Left lung (tissue), 10 donors: ENCODE results near the gene NPB. TPM values are rescaled to one million over a fixed set of nuclear protein-coding genes. Genes with fewer than 3 reads are reported as not detected.

Experiments
- ATAC-seq: fragments of 200-7000 bp; cut with Tn5 transposase; one replicate; pipeline ENCODE4 v1.9.1; 2020; ENCODE audit warnings: moderate library complexity
- DNase-seq, 4 donors: peaks; one replicate each; pipeline ENCODE4 v3.0.0-alpha.2; 2013 to 2020
- H3K27ac ChIP-seq, 2 donors: fragments of 200-600 bp; sonication (generic) in 1 of 2; one replicate each; pipeline versions ENCODE4 v1.5.0 to v1.8.0; 2020 to 2021
- H3K27me3 ChIP-seq, 2 donors: fragments of 200-600 bp; sonication (generic) in 1 of 2; one replicate each; pipeline versions ENCODE4 v1.5.0 to v1.8.0; 2020 to 2021
- H3K36me3 ChIP-seq, 2 donors: fragments of 200-600 bp; sonication (generic) in 1 of 2; one replicate each; pipeline versions ENCODE4 v1.5.0 to v1.8.0; 2020 to 2021
- H3K4me1 ChIP-seq, 2 donors: fragments of 200-600 bp; one replicate each; pipeline ENCODE4 v1.8.0; 2021
- H3K4me3 ChIP-seq, 2 donors: fragments of 200-600 bp; sonication (generic) in 1 of 2; one replicate each; pipeline versions ENCODE4 v1.5.0 to v1.8.0; 2020 to 2021; ENCODE audit warnings: mild to moderate bottlenecking in 1 of 2
- H3K9me3 ChIP-seq, 2 donors: fragments of 200-600 bp; sonication (generic) in 1 of 2; one replicate each; pipeline versions ENCODE4 v1.5.0 to v1.8.0; 2020 to 2021
- CTCF ChIP-seq, 2 donors: fragments of 200-600 bp; sonication (generic) in 1 of 2; IDR thresholded peaks; one replicate each; pipeline versions ENCODE4 v1.5.0 to v1.8.0; 2021; ENCODE audit warnings: antibody characterized with exemption in 2 of 2
- intact Hi-C, 2 donors: fragments of 100-400 bp; cut with DNase I; formaldehyde crosslinking; loops; one replicate each; pipeline versions ENCODE4 v1.11.2 to v1.14.2; 2022
- polyA plus RNA-seq, 6 donors: library from polyadenylated mRNA; unstranded; fragments of 120-200 nt; gene quantifications; one replicate each; pipeline ENCODE4 v1.2.1, GENCODE V29; 2013; ENCODE audit not compliant: insufficient read length in 6 of 6
- total RNA-seq, 2 donors: library from RNA; stranded (reverse); fragmentation: NEBNext Ultra II Directional; extraction: Animal tissue kit (Norgen Biotek cat#: 25700); gene quantifications; one replicate each; pipeline ENCODE4 v1.2.1, GENCODE V29; 2021
- donor health status: DM: no; HTN: yes; CAD: no.
- donor health status: DM: no; HTN: no; CAD: no.

NPB gene
- total and polyA plus RNA-seq, 8 donors, result 0.26 to 2.1 (median 1.3) TPM

GRCh38 chr17:81867170-81867990, 34.7 kb upstream of the NPB start:
- Histone ChIP-seq H3K27ac (peak overlapping the region in 1 of 2 donors; percentile 53), H3K36me3 (peaks cover 4 to 52% of the 10 kb centered on the region in 2 donors), H3K9me3 (no peaks in the 10 kb centered on the region), H3K27me3 (no peaks in the 10 kb centered on the region), H3K4me1 (peaks cover 18 to 90% of the 10 kb centered on the region in 2 donors), H3K4me3 (no peak overlapping the region)
- intact Hi-C loops, result no loop called here
- DNase-seq, result no peak
- no peak for ATAC-seq
- no peak for TF ChIP-seq CTCF (IDR thresholded peaks at IDR 0.05)

GRCh38 chr17:81867991-81868673, 33.9 kb upstream of the NPB start:
- no peak for ATAC-seq
- DNase-seq, result no peak
- H3K27ac ChIP-seq, result peak overlapping the region; percentile 7 to 53
- no peak overlapping the region for H3K4me3 ChIP-seq
- H3K9me3 ChIP-seq, result no peaks in the 10 kb centered on the region
- no peak for TF ChIP-seq CTCF (IDR thresholded peaks at IDR 0.05)
- H3K27me3 ChIP-seq, result no peaks in the 10 kb centered on the region
- H3K36me3 ChIP-seq, result peaks cover 4 to 52% of the 10 kb centered on the region in 2 donors
- peaks cover 18 to 88% of the 10 kb centered on the region in 2 donors for H3K4me1 ChIP-seq
- intact Hi-C loops, result no loop called here

GRCh38 chr17:81868674-81869220, 33.3 kb upstream of the NPB start:
- DNase-seq (peak in 1 of 4 donors; percentile 53), ATAC-seq (peak; percentile 5)
- H3K27me3 ChIP-seq, result no peaks in the 10 kb centered on the region
- TF ChIP-seq CTCF (IDR thresholded peaks at IDR 0.05), result no peak
- peaks cover 4 to 52% of the 10 kb centered on the region in 2 donors for H3K36me3 ChIP-seq
- H3K4me3 ChIP-seq, result peak overlapping the region in 1 of 2 donors; percentile 97
- peak overlapping the region; percentile 7 to 98 for H3K27ac ChIP-seq
- H3K4me1 ChIP-seq, result peaks cover 18 to 82% of the 10 kb centered on the region in 2 donors
- intact Hi-C loops, result no loop called here
- no peaks in the 10 kb centered on the region for H3K9me3 ChIP-seq

GRCh38 chr17:81869221-81870130, 32.6 kb upstream of the NPB start:
- ATAC-seq, result peak; percentile 17
- TF ChIP-seq CTCF (IDR thresholded peaks at IDR 0.05), result peak; percentile 81 to 91
- H3K36me3 ChIP-seq, result peaks cover 4 to 47% of the 10 kb centered on the region in 2 donors
- H3K27ac ChIP-seq, result peak overlapping the region; percentile 97 to 98
- peak overlapping the region; percentile 69 to 97 for H3K4me3 ChIP-seq
- no peaks in the 10 kb centered on the region for H3K27me3 ChIP-seq
- H3K9me3 ChIP-seq, result no peaks in the 10 kb centered on the region
- DNase-seq, result peak in 2 of 4 donors; percentile 38 to 52
- intact Hi-C loops, result no loop called here
- peaks cover 18 to 75% of the 10 kb centered on the region in 2 donors for H3K4me1 ChIP-seq
